Panc1 (cell line): ENCODE results near the gene CBX2. TPM values are rescaled to one million over a fixed set of nuclear protein-coding genes. Genes with fewer than 3 reads are reported as not detected.

Experiments
- ATAC-seq: fragments of 200-7000 bp; cut with Tn5 transposase; 2 replicates; pipeline ENCODE4 v1.9.1; 2020; ENCODE audit warnings: mild to moderate bottlenecking, moderate library complexity
- BruUV-seq: library from RNA; stranded (reverse); fragments of 400-500 nt; replicated peaks from 2 replicates; lab custom pipeline; 2021; lab: Mats Ljungman, UMichigan
- CTCF ChIA-PET: fragments of 300-600 bp; sonication (Branson Sonifier 250); formaldehyde crosslinking; loops from one replicate; lab custom pipeline; 2022; ENCODE audit warnings: antibody characterized with exemption; lab: Charles Lee
- POLR2A ChIA-PET: fragments of 300-600 bp; sonication (Branson Sonifier 250); formaldehyde crosslinking; loops from one replicate; lab custom pipeline; 2022; ENCODE audit warnings: antibody characterized with exemption; lab: Charles Lee
- DNase-seq: peaks from one replicate; pipeline ENCODE4 v3.0.0-alpha.2; 2010; ENCODE audit warnings: low read depth, low spot score
- H3K27ac ChIP-seq: 2 replicates; pipeline ENCODE4 v1.5.1; 2011; ENCODE audit warnings: mild to moderate bottlenecking, low read length, inconsistent platforms
- H3K27me3 ChIP-seq: fragments of 200-500 bp; sonication (Bioruptor generic); 2 replicates; pipeline ENCODE4 v1.6.0; 2014; ENCODE audit warnings: low read length, inconsistent platforms; ENCODE audit not compliant: control insufficient read depth, insufficient read depth
- H3K36me3 ChIP-seq: fragments of 200-500 bp; sonication (Bioruptor generic); 2 replicates; pipeline ENCODE4 v1.5.1; 2014; ENCODE audit warnings: inconsistent platforms, mild to moderate bottlenecking, low read length, moderate library complexity; ENCODE audit not compliant: control insufficient read depth, insufficient read depth
- H3K4me1 ChIP-seq: 2 replicates; pipeline ENCODE4 v1.5.1; 2011; ENCODE audit warnings: inconsistent platforms, mild to moderate bottlenecking, low read length, moderate library complexity; ENCODE audit not compliant: control insufficient read depth, insufficient read depth
- H3K4me3 ChIP-seq, 2 experiments: 2 replicates each; pipeline ENCODE4 v1.5.1; 2011 to 2012; ENCODE audit warnings: low read depth in 2 of 2, low read length in 2 of 2, mild to moderate bottlenecking in 2 of 2, inconsistent platforms in 1 of 2, moderate library complexity in 1 of 2
- H3K9me3 ChIP-seq: fragments of 200-500 bp; sonication (Bioruptor generic); 2 replicates; pipeline ENCODE4 v1.5.1; 2014; ENCODE audit warnings: low read depth, mild to moderate bottlenecking, inconsistent platforms, low read length, moderate library complexity; ENCODE audit not compliant: control insufficient read depth, insufficient read depth
- CTCF ChIP-seq: fragments of 450-650 bp; IDR thresholded peaks from 2 replicates; pipeline ENCODE4 v1.5.1; 2017; ENCODE audit warnings: mild to moderate bottlenecking
- POLR2AphosphoS5 ChIP-seq: IDR thresholded peaks from 2 replicates; pipeline ENCODE4 v1.6.1; 2012; ENCODE audit warnings: mild to moderate bottlenecking, low read depth, low read length, moderate library complexity
- REST ChIP-seq, 2 experiments: IDR thresholded peaks; 2 replicates each; pipeline ENCODE4 v1.6.1; 2011 to 2012; ENCODE audit warnings: low read depth in 2 of 2, control low read depth in 1 of 2, low read length in 1 of 2, mild to moderate bottlenecking in 1 of 2, moderate library complexity in 1 of 2; ENCODE audit not compliant: insufficient read depth in 1 of 2
- SIN3A ChIP-seq: IDR thresholded peaks from 2 replicates; pipeline ENCODE4 v1.6.1; 2012; ENCODE audit warnings: low read depth, mild to moderate bottlenecking, low read length, moderate library complexity, borderline replicate concordance; ENCODE audit not compliant: insufficient read depth
- TCF7L2 ChIP-seq: IDR thresholded peaks from 2 replicates; pipeline ENCODE4 v1.6.1; 2011; ENCODE audit warnings: mild to moderate bottlenecking, low read depth, low read length, inconsistent platforms
- in situ Hi-C: cut with HindIII; loops from 2 replicates; pipeline ENCODE4 v1.10.0; 2016; ENCODE audit warnings: low sequenced_read_pairs, low pct_unique_long_range_greater_than_20kb
- intact Hi-C: fragments of 100-400 bp; cut with micrococcal nuclease; formaldehyde crosslinking; loops from one replicate; pipeline ENCODE4 v1.10.0; 2022; ENCODE audit not compliant: unreplicated experiment
- total RNA-seq: library from RNA; stranded (reverse); gene quantifications from one replicate; pipeline ENCODE4 v1.2.1, GENCODE V29; 2021; ENCODE audit not compliant: unreplicated experiment

Gene CBX2
- total RNA-seq, 1 experiment from 2014 or later = 9.0 TPM

DNA sequence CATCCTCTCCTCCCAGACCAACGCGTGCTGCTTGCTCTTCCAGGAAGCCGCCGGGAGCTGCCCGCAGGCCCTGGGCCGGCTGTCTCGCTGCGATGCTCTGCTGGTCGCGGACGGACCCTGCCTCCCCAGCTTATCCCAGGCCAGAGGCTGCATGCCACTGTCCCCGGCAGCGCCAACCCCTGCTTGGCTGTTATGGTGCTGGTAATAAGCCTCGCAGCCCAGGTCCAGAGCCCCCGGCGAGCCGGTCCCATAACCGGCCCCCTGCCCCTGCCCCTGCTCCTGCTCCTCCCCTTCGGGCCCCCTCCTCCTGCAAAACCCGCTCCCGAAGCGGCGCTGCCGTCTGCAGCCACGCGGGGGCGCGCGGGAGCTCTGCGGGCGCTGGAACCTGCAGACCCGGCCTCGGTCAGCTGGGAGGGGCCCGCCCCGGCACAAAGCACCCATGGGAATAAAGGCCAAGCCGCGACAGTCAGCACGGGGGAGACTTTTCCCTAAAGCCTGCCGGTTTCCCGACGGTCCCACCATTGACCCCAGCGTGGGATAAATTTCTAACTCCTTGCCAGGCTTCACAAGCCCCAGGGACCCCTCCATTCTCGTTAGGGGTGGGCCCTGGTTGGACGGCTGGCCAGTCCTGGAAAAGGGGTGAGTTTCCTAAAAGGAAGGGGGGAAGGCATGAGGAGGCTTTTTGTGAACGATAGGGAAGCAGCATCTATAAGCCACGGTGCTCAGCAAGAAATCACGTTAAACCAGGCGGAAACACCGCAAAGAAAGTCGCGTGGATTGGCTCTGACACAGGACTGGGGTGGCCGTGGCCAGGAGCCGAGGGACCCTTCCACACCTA lies 36.0 kb upstream of the CBX2 start:
- H3K36me3 ChIP-seq = no peaks in the 10 kb centered on the region
- no peak for DNase-seq
- CTCF ChIA-PET = interaction anchor here (0.6 to 1.2 kb wide), 9 partner anchors 8 to 373 kb away, joined by 3 to 13 read pairs (median 3); no protein-coding TSS in a partner anchor
- H3K27me3 ChIP-seq = no peaks in the 10 kb centered on the region
- ATAC-seq = peak; percentile 85
- BruUV-seq = no TSS peak
- POLR2A ChIA-PET = no interaction called here
- H3K4me3 ChIP-seq = peak overlapping the region; percentile 15 to 21; a peak in 3 of 4 replicates
- in situ Hi-C loops = no loop called here
- H3K9me3 ChIP-seq = no peaks in the 10 kb centered on the region
- no peak overlapping the region for H3K27ac ChIP-seq
- peaks cover 5% of the 10 kb centered on the region; the same call in 1 of the 2 replicates for H3K4me1 ChIP-seq
- TF ChIP-seq REST (IDR thresholded peaks at IDR 0.05; ENCODE audit: insufficient read depth in 1 of 2, low read depth in 2 of 2, low read length in 1 of 2) (no peak), SIN3A (no peak), CTCF (peak; percentile 100), POLR2AphosphoS5 (no peak)
- intact Hi-C loops = loop anchor here (10.0 kb wide), 1 partner anchor 93 kb away; the partner anchor contains the start of gene CBX4

- TF ChIP-seq TCF7L2 (no peak), SIN3A (no peak), REST (IDR thresholded peaks at IDR 0.05; ENCODE audit: insufficient read depth in 1 of 2, low read depth in 2 of 2, low read length in 1 of 2) (no peak), CTCF (no peak), POLR2AphosphoS5 (no peak)
- Histone ChIP-seq H3K4me1 (peaks cover 8% of the 10 kb centered on the region; the same call in 1 of the 2 replicates), H3K36me3 (no peaks in the 10 kb centered on the region), H3K27me3 (no peaks in the 10 kb centered on the region), H3K27ac (no peak overlapping the region), H3K9me3 (no peaks in the 10 kb centered on the region), H3K4me3 (no peak overlapping the region)
- no TSS peak for BruUV-seq
- DNase-seq (no peak), ATAC-seq (no peak)
- intact Hi-C loops (loop anchor here (10.0 kb wide), 1 partner anchor 92 kb away; the partner anchor contains the start of gene CBX4), in situ Hi-C loops (no loop called here)
- ChIA-PET CTCF (interaction anchor here (0.6 to 1.2 kb wide), 7 partner anchors 7 to 372 kb away, joined by 3 to 13 read pairs (median 3); no protein-coding TSS in a partner anchor), POLR2A (no interaction called here)
Observed at GRCh38 chr17:79742589-79742918, 35.4 kb upstream of the CBX2 start.
